Measurements from ENCODE around the gene MMP24OS.

Gene MMP24OS

GRCh38 chr20:35254448-35254999 is 23.4 kb downstream of the MMP24OS start:
- TF ChIP-seq CREB1 (IDR thresholded peaks at IDR 0.05; ENCODE audit: low read depth) (no peak), MAX (IDR thresholded peaks at IDR 0.05) (no peak), RAD21 (IDR thresholded peaks at IDR 0.05; ENCODE audit: low read depth) (no peak), ZBTB7A (IDR thresholded peaks at IDR 0.05; ENCODE audit: low read depth) (no peak), USF1 (IDR thresholded peaks at IDR 0.05) (no peak), NFIC (IDR thresholded peaks at IDR 0.05) (no peak), EP300 (IDR thresholded peaks at IDR 0.05; ENCODE audit: borderline replicate concordance) (no peak), YY1 (IDR thresholded peaks at IDR 0.05; ENCODE audit: low read depth) (no peak), TEAD4 (IDR thresholded peaks at IDR 0.05) (no peak), CEBPB (IDR thresholded peaks at IDR 0.05) (no peak)

GRCh38 chr20:35253010-35253409 is 24.9 kb downstream of the MMP24OS start:
- TF ChIP-seq USF1 (IDR thresholded peaks at IDR 0.05) = no peak
- TF ChIP-seq MAX (IDR thresholded peaks at IDR 0.05) = no peak
- TF ChIP-seq RAD21 (IDR thresholded peaks at IDR 0.05; ENCODE audit: low read depth) = no peak
- TF ChIP-seq FOXM1 (IDR thresholded peaks at IDR 0.05; ENCODE audit: borderline replicate concordance, low read depth) = no peak
- TF ChIP-seq CEBPB (IDR thresholded peaks at IDR 0.05) = no peak
- TF ChIP-seq NFIC (IDR thresholded peaks at IDR 0.05) = no peak
- TF ChIP-seq TAF1 (IDR thresholded peaks at IDR 0.05; ENCODE audit: low read depth) = no peak
- TF ChIP-seq REST (IDR thresholded peaks at IDR 0.05; ENCODE audit: low read depth) = no peak
- no peak for TF ChIP-seq ZBTB7A (IDR thresholded peaks at IDR 0.05; ENCODE audit: low read depth)
- TF ChIP-seq TEAD4 (IDR thresholded peaks at IDR 0.05) = no peak
- no peak for TF ChIP-seq CREB1 (IDR thresholded peaks at IDR 0.05; ENCODE audit: low read depth)
- TF ChIP-seq YY1 (IDR thresholded peaks at IDR 0.05; ENCODE audit: low read depth) = no peak
- TF ChIP-seq EGR1 (IDR thresholded peaks at IDR 0.05) = no peak
- TF ChIP-seq TCF12 (IDR thresholded peaks at IDR 0.05; ENCODE audit: low read depth) = no peak
- no peak for TF ChIP-seq EP300 (IDR thresholded peaks at IDR 0.05; ENCODE audit: borderline replicate concordance)

- no peak for TF ChIP-seq NFIC (IDR thresholded peaks at IDR 0.05)
Observed at GRCh38 chr20:35252037-35252461, 25.9 kb downstream of the MMP24OS start.

GRCh38 chr20:35251613-35251940 is 26.3 kb downstream of the MMP24OS start:
- TF ChIP-seq YY1 (IDR thresholded peaks at IDR 0.05; ENCODE audit: low read depth) (no peak), USF1 (IDR thresholded peaks at IDR 0.05) (no peak), TAF1 (IDR thresholded peaks at IDR 0.05; ENCODE audit: low read depth) (no peak), CEBPB (IDR thresholded peaks at IDR 0.05) (no peak), TCF12 (IDR thresholded peaks at IDR 0.05; ENCODE audit: low read depth) (no peak), ZBTB7A (IDR thresholded peaks at IDR 0.05; ENCODE audit: low read depth) (no peak), EP300 (IDR thresholded peaks at IDR 0.05; ENCODE audit: borderline replicate concordance) (no peak), TEAD4 (IDR thresholded peaks at IDR 0.05) (no peak), NFIC (IDR thresholded peaks at IDR 0.05) (no peak), FOXM1 (IDR thresholded peaks at IDR 0.05; ENCODE audit: borderline replicate concordance, low read depth) (no peak), REST (IDR thresholded peaks at IDR 0.05; ENCODE audit: low read depth) (no peak), RAD21 (IDR thresholded peaks at IDR 0.05; ENCODE audit: low read depth) (no peak)

GRCh38 chr20:35248641-35249475 is 29.1 kb downstream of the MMP24OS start:
- no peak for TF ChIP-seq REST (IDR thresholded peaks at IDR 0.05; ENCODE audit: low read depth)

Data from Ishikawa (cell line).